ENCODE measurements around the gene BIRC6. TPM values are rescaled to one million over a fixed set of nuclear protein-coding genes. Genes with fewer than 3 reads are reported as not detected.

Gene BIRC6
- total RNA-seq, 1 experiment from 2014 or later, result 63.1 TPM

GRCh38 chr2:32666704-32667103, 309.9 kb downstream of the BIRC6 start (continued):
- no peak for TF ChIP-seq ESRRA (CRISPR knock-in tag; IDR thresholded peaks at IDR 0.05; ENCODE audit: borderline replicate concordance)
- no peak for TF ChIP-seq ZNF263 (CRISPR knock-in tag; IDR thresholded peaks at IDR 0.05; ENCODE audit: low read depth)
- no peak for TF ChIP-seq FOXK1 (CRISPR knock-in tag; IDR thresholded peaks at IDR 0.05)
- TF ChIP-seq, protein P1, sequence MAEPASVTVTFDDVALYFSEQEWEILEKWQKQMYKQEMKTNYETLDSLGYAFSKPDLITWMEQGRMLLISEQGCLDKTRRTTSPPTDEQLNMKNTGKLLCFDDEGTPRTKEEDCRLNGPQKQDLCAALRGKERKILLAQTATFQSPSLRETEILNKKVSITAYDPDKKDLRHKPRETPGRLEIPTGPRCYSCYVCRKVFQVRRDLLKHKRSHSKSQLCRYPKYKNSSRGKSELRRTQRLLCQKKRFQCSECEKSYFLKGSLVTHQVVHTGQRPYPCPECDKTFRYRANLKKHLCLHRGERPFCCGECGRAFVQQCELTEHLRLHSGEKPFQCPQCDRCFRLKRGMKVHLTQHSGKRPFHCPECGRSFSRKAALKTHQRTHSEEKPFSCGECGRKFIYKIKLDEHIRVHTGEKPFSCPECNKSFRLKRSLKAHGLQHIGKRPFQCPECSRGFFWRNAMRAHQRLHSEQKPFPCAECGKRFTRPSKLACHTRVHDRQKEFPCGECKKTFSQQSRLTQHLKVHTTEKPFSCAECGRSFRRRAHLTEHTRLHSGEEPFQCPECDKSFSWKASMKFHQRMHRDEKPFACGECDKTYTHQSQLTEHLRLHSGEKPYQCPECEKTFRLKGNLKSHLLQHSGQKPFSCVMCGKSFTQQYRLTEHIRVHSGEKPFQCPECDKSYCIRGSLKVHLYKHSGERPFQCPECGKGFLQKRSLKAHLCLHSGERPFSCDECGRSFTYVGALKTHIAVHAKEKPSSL (CRISPR knock-in tag; conservative IDR thresholded peaks at IDR 0.05), result no peak
- no peak for TF ChIP-seq CBFB (CRISPR knock-in tag; IDR thresholded peaks at IDR 0.05; ENCODE audit: low read depth)
- no peak for TF ChIP-seq MAX (CRISPR knock-in tag; IDR thresholded peaks at IDR 0.05)
- TF ChIP-seq, protein P2, sequence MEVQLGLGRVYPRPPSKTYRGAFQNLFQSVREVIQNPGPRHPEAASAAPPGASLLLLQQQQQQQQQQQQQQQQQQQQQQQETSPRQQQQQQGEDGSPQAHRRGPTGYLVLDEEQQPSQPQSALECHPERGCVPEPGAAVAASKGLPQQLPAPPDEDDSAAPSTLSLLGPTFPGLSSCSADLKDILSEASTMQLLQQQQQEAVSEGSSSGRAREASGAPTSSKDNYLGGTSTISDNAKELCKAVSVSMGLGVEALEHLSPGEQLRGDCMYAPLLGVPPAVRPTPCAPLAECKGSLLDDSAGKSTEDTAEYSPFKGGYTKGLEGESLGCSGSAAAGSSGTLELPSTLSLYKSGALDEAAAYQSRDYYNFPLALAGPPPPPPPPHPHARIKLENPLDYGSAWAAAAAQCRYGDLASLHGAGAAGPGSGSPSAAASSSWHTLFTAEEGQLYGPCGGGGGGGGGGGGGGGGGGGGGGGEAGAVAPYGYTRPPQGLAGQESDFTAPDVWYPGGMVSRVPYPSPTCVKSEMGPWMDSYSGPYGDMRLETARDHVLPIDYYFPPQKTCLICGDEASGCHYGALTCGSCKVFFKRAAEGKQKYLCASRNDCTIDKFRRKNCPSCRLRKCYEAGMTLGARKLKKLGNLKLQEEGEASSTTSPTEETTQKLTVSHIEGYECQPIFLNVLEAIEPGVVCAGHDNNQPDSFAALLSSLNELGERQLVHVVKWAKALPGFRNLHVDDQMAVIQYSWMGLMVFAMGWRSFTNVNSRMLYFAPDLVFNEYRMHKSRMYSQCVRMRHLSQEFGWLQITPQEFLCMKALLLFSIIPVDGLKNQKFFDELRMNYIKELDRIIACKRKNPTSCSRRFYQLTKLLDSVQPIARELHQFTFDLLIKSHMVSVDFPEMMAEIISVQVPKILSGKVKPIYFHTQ (CRISPR knock-in tag; IDR thresholded peaks at IDR 0.05), result no peak

- no peaks in the 10 kb centered on the region for H3K4me1 Mint-ChIP-seq
- H3K27ac Mint-ChIP-seq, result no peak overlapping the region
- ChIA-PET CTCF (no interaction called here), POLR2A (no interaction called here)
- no peak overlapping the region for H3K4me3 Mint-ChIP-seq
- ATAC-seq, result no peak
- no peaks in the 10 kb centered on the region for H3K27me3 Mint-ChIP-seq (ENCODE audit: low read depth)
- peaks cover 4% of the 10 kb centered on the region for H3K9me3 Mint-ChIP-seq
- DNase-seq (ENCODE audit: low spot score), result no peak
- H3K36me3 Mint-ChIP-seq, result peaks cover 11% of the 10 kb centered on the region
- TF ChIP-seq IRF2 (CRISPR knock-in tag; IDR thresholded peaks at IDR 0.05; ENCODE audit: borderline replicate concordance, low read depth) (no peak), ETV6 (CRISPR knock-in tag; IDR thresholded peaks at IDR 0.05) (no peak), FOXJ3 (CRISPR knock-in tag; IDR thresholded peaks at IDR 0.05; ENCODE audit: borderline replicate concordance) (no peak), PRRX2 (CRISPR knock-in tag; IDR thresholded peaks at IDR 0.05) (no peak), ATF1 (CRISPR knock-in tag; IDR thresholded peaks at IDR 0.05) (no peak), NFYB (CRISPR knock-in tag; conservative IDR thresholded peaks at IDR 0.05; ENCODE audit: low read depth) (no peak), E2F4 (CRISPR knock-in tag; IDR thresholded peaks at IDR 0.05; ENCODE audit: borderline replicate concordance, low read depth) (no peak), ZNF232 (CRISPR knock-in tag; IDR thresholded peaks at IDR 0.05) (no peak), NFE2L1 (CRISPR knock-in tag; IDR thresholded peaks at IDR 0.05) (no peak), ARID4B (CRISPR knock-in tag; IDR thresholded peaks at IDR 0.05; ENCODE audit: borderline replicate concordance) (no peak), ZMAT4 (CRISPR knock-in tag; IDR thresholded peaks at IDR 0.05) (no peak), RORB (CRISPR knock-in tag; IDR thresholded peaks at IDR 0.05) (no peak), KAT7 (CRISPR knock-in tag; IDR thresholded peaks at IDR 0.05; ENCODE audit: borderline replicate concordance) (no peak), ZNF219 (CRISPR knock-in tag; IDR thresholded peaks at IDR 0.05; ENCODE audit: borderline replicate concordance) (no peak), NFATC4 (CRISPR knock-in tag; IDR thresholded peaks at IDR 0.05) (no peak), MYBL2 (CRISPR knock-in tag; IDR thresholded peaks at IDR 0.05) (no peak)
- TF ChIP-seq, protein P3, sequence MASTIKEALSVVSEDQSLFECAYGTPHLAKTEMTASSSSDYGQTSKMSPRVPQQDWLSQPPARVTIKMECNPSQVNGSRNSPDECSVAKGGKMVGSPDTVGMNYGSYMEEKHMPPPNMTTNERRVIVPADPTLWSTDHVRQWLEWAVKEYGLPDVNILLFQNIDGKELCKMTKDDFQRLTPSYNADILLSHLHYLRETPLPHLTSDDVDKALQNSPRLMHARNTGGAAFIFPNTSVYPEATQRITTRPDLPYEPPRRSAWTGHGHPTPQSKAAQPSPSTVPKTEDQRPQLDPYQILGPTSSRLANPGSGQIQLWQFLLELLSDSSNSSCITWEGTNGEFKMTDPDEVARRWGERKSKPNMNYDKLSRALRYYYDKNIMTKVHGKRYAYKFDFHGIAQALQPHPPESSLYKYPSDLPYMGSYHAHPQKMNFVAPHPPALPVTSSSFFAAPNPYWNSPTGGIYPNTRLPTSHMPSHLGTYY (CRISPR knock-in tag; IDR thresholded peaks at IDR 0.05), result no peak
Measured at GRCh38 chr2:32668254-32668653, 311.4 kb downstream of the BIRC6 start.
